ENCODE measurements around the gene DOCK1.

DOCK1 gene

GRCh38 chr10:127420138-127420684 is 515.0 kb downstream of the DOCK1 start:
- no peak for DNase-seq (ENCODE audit: low read depth, low spot score)

DNA sequence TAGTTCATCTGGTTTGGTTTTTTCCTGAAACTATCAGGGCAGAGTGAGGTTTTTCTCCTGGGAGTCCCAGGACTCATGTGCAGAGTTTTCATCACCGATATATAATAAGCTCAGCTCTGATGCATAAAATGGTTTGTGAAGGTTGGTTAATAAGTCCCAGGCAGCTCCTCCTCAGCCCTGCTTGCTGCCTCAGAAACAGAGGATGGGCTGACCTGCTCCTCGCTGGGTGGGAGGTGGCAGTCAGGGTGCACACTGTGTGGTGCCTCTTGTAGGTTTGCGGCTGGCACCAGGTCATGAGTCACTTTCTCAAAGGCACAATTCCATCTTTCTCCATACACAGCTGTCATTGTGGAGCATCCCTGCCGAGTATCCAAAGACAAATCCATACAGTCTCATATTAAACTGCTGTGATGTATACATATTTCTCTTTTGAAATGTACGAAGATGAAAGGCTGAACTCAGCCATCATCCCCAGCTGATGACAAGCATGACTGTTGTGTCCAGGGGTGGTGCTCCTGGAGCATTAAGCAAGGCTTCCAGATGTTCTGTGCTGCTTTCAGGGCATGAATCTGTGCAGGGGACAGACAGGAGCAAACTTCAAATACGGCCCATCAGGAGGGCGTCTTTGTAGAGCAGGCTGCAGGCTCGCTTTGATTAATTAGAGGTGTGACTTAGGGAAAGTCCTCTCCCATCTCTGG is 518.1 kb downstream of the DOCK1 start:
- DNase-seq (ENCODE audit: low read depth, low spot score) = no peak

- no peak for DNase-seq (ENCODE audit: low read depth, low spot score)
Measured at GRCh38 chr10:127424594-127425264, 519.5 kb downstream of the DOCK1 start.

GRCh38 chr10:127426746-127427145 is 521.5 kb downstream of the DOCK1 start:
- DNase-seq (ENCODE audit: low read depth, low spot score) = no peak

GRCh38 chr10:127427926-127428325 is 522.7 kb downstream of the DOCK1 start:
- no peak for DNase-seq (ENCODE audit: low read depth, low spot score)

DNA sequence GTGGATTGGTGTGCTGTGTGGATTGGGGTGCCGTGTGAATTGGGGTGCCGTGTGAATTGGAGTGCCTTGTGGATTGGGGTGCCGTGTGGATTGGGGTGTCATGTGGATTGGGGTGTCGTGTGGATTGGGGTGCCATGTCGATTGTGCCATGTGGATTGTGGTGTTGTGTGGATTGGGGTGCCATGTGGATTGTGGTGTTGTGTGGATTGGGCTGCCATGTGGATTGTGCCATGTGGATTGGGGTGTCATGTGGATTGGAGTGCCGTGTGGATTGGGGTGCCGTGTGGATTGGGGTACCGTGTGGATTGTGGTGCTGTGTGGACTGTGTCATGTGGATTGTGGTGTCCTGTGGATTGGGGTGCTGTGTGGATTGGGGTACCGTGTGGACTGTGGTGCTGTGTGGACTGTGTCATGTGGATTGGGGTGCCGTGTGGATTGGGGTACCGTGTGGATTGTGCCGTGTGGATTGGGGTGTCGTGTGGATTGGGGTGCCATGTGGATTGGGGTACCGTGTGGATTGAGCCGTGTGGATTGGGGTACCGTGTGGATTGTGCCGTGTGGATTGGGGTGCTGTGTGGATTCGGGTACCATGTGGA is 523.3 kb downstream of the DOCK1 start:
- DNase-seq (ENCODE audit: low read depth, low spot score) = no peak

DNA sequence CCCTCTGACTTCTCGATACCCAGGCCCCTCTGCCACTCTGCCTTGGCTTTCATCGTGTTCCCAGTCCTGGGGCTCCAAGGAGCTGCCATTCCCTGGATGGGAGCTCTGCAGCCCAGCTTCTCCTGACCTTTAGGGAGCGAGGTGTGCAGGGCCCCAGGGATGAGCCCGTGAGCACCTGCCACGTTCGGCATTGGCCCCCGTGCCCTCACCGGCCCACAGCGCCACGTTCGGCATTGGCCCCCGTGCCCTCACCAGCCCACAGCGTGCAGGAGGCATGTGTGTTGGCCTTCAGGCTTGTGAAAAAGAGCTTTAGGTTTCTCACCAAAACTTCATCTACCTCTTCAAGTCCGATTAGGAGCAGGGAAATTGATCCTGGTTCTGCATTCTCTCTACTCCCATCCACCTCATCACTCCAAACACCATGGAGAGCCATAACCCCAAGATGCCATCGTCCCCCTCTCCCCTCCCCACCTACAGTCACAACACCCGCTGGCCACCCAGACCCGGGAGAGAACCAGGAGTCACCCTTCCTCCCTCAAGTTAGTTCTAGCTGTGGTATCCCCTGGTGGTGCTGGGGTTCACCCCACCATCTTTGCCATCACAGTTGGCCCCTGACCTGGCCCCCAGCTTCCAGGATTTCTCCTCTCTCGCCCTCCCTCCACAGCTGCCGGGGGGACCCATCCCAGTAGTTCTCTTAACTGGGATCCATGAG is 524.5 kb downstream of the DOCK1 start:
- DNase-seq (ENCODE audit: low read depth, low spot score) = no peak

- DNase-seq (ENCODE audit: low read depth, low spot score) = no peak
Measured at GRCh38 chr10:127431525-127431924, 526.3 kb downstream of the DOCK1 start.

- no peak for DNase-seq (ENCODE audit: low read depth, low spot score)
Measured at GRCh38 chr10:127434006-127434405, 528.8 kb downstream of the DOCK1 start.

GRCh38 chr10:127435246-127435645 is 530.0 kb downstream of the DOCK1 start:
- DNase-seq (ENCODE audit: low read depth, low spot score) = no peak

GRCh38 chr10:127440371-127440770 is 535.1 kb downstream of the DOCK1 start:
- no peak for DNase-seq (ENCODE audit: low read depth, low spot score)

- DNase-seq (ENCODE audit: low read depth, low spot score) = peak; percentile 34
Measured at GRCh38 chr10:127441350-127442219, 536.4 kb downstream of the DOCK1 start.

DNA sequence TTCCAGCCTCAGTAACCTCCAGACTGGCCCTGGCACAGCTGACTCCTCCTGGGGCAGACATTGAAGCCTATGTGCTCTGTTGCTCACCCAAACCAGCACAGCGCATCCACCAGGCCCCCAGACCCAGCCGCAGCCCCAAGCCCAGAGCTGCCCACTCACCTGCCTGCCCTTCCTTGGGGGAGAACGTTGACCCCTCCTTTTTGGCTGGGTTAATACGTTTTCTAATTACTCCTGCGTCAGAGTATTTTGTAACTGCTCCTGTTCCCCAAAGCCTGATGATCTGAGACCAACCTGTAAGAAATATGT is 536.9 kb downstream of the DOCK1 start:
- DNase-seq (ENCODE audit: low read depth, low spot score) = no peak

GRCh38 chr10:127444155-127444554 is 538.9 kb downstream of the DOCK1 start:
- DNase-seq (ENCODE audit: low read depth, low spot score) = no peak

DNA sequence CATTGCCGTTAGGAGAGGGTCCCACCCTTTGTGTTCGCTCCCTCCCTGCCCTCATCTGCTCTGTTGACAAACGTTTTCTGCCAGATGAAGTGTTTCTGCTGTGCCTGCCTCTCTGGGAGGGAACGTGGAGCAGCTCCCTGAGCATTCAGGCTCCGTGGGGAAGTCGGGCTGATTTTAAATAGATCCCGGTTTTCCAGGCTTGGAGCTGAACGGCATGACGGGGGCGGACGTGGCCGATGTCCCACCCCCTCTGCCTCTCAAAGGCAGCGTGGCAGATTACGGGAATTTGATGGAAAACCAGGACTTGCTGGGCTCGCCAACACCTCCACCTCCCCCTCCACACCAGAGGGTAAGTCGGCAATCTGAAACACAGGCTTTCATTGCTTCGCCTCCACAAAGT is 542.0 kb downstream of the DOCK1 start:
- DNase-seq (ENCODE audit: low read depth, low spot score) = no peak

GRCh38 chr10:127449490-127449889 is 544.3 kb downstream of the DOCK1 start:
- DNase-seq (ENCODE audit: low read depth, low spot score) = no peak

- DNase-seq (ENCODE audit: low read depth, low spot score) = no peak
Measured at GRCh38 chr10:127450644-127451043, 545.4 kb downstream of the DOCK1 start.

- DNase-seq (ENCODE audit: low read depth, low spot score) = no peak
Measured at GRCh38 chr10:127451628-127452027, 546.4 kb downstream of the DOCK1 start.

- DNase-seq (ENCODE audit: low read depth, low spot score) = no peak
Measured at GRCh38 chr10:127452568-127452967, 547.3 kb downstream of the DOCK1 start.

DNA sequence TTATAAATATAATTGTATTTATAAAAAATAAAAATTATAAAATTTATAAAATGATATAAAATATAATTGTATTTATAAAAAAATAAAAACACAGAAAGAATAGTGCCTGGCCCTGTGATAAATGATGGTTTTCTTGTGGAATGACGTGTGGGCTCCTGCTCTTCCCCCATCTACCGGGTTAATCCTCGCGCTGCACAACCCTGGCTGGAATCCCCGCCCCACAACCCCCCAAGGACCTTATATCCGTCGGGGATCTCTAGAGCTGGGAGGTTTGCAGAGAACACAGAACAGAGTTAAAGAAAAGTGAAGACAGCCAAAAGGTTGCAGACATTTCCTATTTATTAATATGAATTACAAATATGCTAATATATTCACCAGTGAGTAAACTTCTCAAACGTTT is 548.5 kb downstream of the DOCK1 start:
- DNase-seq (ENCODE audit: low read depth, low spot score) = no peak

GRCh38 chr10:127456122-127456521 is 550.9 kb downstream of the DOCK1 start:
- no peak for DNase-seq (ENCODE audit: low read depth, low spot score)

All from ELF-1 (cell line).